Mucosa of descending colon (tissue), 3 donors: Measurements from ENCODE around the gene DVL1. TPM values are rescaled to one million over a fixed set of nuclear protein-coding genes. Genes with fewer than 3 reads are reported as not detected.
A peak's percentile ranks its signal among the peaks of the same experiment; 100 is the strongest.

Experiments
- ATAC-seq: fragments of 200-7000 bp; cut with Tn5 transposase; one replicate; pipeline ENCODE4 v1.9.1; 2020; ENCODE audit warnings: mild to moderate bottlenecking, moderate library complexity
- DNase-seq, 3 donors: peaks; one replicate each; pipeline ENCODE4 v3.0.0-alpha.2; 2020
- H3K36me3 ChIP-seq: fragments of 200-600 bp; one replicate; pipeline ENCODE4 v1.8.0; 2021; ENCODE audit warnings: low read depth, mild to moderate bottlenecking
- H3K4me1 ChIP-seq: fragments of 200-600 bp; one replicate; pipeline ENCODE4 v1.8.0; 2021; ENCODE audit warnings: low read depth, mild to moderate bottlenecking
- H3K4me3 ChIP-seq: fragments of 200-600 bp; one replicate; pipeline ENCODE4 v1.8.0; 2021; ENCODE audit warnings: mild to moderate bottlenecking
- H3K9me3 ChIP-seq: fragments of 200-600 bp; one replicate; pipeline ENCODE4 v1.8.0; 2021; ENCODE audit warnings: mild to moderate bottlenecking
- intact Hi-C, 2 donors: fragments of 100-400 bp; cut with DNase I in 1 of 2; cut with micrococcal nuclease in 1 of 2; formaldehyde crosslinking; loops; one replicate each; pipeline versions ENCODE4 v1.11.0 to v1.11.1; 2022; cut with DNase I, micrococcal nuclease
- total RNA-seq, 3 donors: library from RNA; stranded (reverse); fragmentation: NEBNext Ultra II Directional in 2 of 3; extraction: Animal tissue kit (Norgen Biotek cat#: 25700) in 2 of 3; gene quantifications; one replicate each; pipeline versions ENCODE4 v1.2.1 to v1.2.4, GENCODE V29; 2021 to 2023
- TF ChIP-seq, protein P1 (sequence below): fragments of 200-600 bp; IDR thresholded peaks from one replicate; pipeline ENCODE4 v1.8.0; 2022; ENCODE audit warnings: antibody characterized with exemption, mild to moderate bottlenecking
- donor health status: DM: no; HTN: no; CAD: no; lungs with moderate emphysema.
- donor health status: DM: no; HTN: no; CAD: no.
- donor health status: DM: no; HTN: yes; CAD: no.

DVL1 gene
- total RNA-seq, 3 donors from 2014 or later: 51.7 to 95.3 (median 73.1) TPM

DNA sequence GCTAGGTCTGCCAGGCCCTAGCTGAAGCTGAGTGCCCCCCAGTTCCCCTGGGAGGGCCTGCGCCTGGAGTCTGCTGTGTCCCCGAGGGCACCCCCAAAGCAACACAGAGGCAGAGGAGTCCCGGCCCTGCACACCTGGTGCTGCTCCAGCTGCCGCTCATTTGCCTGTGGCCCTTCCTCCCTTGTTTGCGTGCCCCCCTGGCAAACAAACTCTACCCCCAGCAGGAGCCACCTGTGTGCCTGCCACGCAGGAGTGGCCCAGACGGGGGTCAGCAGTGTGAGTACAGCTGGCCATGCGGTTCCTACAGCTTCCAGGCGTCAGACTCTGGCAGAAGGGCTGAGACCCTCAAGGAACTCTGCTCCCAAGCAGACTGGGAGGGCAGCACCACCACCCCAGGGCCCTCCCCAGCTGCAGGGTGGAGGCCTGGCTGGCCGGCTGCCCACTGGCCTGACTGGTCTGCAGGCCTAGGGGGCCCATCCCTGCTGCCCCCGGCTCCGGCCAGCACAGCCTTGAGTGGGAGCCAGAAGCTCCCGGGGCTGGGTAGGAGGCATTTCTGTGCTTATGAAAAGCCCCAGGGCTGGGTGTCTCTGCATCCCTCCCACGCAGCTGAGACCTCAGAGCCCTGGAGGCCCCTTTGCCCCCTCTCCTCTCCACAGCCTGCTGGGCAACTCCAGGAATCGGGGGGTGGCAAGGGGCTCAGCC, 18.7 kb downstream of the DVL1 start:
- intact Hi-C loops: no loop called here
- DNase-seq (no peak), ATAC-seq (peak; percentile 0)
- TF ChIP-seq, protein P1, sequence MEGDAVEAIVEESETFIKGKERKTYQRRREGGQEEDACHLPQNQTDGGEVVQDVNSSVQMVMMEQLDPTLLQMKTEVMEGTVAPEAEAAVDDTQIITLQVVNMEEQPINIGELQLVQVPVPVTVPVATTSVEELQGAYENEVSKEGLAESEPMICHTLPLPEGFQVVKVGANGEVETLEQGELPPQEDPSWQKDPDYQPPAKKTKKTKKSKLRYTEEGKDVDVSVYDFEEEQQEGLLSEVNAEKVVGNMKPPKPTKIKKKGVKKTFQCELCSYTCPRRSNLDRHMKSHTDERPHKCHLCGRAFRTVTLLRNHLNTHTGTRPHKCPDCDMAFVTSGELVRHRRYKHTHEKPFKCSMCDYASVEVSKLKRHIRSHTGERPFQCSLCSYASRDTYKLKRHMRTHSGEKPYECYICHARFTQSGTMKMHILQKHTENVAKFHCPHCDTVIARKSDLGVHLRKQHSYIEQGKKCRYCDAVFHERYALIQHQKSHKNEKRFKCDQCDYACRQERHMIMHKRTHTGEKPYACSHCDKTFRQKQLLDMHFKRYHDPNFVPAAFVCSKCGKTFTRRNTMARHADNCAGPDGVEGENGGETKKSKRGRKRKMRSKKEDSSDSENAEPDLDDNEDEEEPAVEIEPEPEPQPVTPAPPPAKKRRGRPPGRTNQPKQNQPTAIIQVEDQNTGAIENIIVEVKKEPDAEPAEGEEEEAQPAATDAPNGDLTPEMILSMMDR: no peak
- Histone ChIP-seq H3K9me3 (no peaks in the 10 kb centered on the region), H3K4me3 (no peak overlapping the region), H3K4me1 (peaks cover 34% of the 10 kb centered on the region), H3K36me3 (no peaks in the 10 kb centered on the region)

DNA sequence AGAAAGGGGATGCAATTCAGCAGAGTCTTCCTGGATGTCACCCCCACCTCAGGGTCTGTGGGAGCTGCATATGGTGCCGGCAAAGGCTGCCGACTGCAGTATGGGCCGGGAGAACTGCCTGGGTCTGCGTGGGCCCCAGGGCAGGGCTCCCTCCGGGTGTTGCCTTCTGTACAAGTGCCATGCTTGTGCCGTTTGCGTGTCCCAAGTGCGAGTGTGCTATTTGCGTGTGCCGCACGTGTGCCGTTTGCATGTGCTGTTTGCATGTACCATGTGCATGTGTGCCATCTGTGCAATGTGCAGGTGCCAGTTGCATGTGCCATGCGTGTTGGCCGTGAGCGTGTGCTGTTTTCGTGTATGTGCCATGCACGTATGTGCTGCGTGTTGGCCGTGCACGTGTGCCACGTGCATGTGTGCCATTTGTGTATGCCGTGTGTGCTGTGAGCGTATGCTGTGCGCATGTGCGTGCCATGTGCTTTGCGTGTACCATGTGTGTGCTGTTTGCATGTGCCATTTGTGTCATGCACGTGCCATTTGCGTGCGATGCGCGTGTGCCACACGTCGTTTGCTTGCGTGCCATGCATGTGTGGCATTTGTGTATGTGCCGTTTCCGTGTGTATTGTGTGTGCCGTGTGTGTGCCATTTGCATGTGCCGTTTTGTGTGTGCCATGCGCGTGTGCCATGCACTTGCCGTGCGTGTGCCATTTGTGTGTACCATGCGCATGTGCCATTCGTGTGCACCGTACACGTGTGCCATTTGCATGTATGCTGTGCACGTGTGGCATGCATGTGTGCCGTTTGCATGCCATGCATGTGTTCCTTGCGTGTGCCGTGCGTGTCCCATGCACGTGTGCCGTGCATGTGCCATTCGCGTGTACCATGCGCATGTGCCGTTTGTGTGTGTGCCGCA, 19.7 kb downstream of the DVL1 start:
- H3K36me3 ChIP-seq: no peaks in the 10 kb centered on the region
- DNase-seq: no peak
- no peak for ATAC-seq
- no peaks in the 10 kb centered on the region for H3K9me3 ChIP-seq
- intact Hi-C loops: no loop called here
- no peak overlapping the region for H3K4me3 ChIP-seq
- TF ChIP-seq, protein P1: no peak
- peaks cover 36% of the 10 kb centered on the region for H3K4me1 ChIP-seq

DNA sequence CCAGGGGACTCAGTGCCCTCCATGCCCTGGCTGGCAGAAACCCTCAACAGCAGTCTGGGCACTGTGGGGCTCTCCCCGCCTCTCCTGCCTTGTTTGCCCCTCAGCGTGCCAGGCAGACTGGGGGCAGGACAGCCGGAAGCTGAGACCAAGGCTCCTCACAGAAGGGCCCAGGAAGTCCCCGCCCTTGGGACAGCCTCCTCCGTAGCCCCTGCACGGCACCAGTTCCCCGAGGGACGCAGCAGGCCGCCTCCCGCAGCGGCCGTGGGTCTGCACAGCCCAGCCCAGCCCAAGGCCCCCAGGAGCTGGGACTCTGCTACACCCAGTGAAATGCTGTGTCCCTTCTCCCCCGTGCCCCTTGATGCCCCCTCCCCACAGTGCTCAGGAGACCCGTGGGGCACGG, 21.0 kb downstream of the DVL1 start:
- no peak overlapping the region for H3K4me3 ChIP-seq
- TF ChIP-seq, protein P1: no peak
- intact Hi-C loops: no loop called here
- H3K4me1 ChIP-seq: peaks cover 38% of the 10 kb centered on the region
- ATAC-seq: no peak
- peaks cover 3% of the 10 kb centered on the region for H3K36me3 ChIP-seq
- no peak for DNase-seq
- no peaks in the 10 kb centered on the region for H3K9me3 ChIP-seq

GRCh38 chr1:1327291-1327690, 21.9 kb downstream of the DVL1 start:
- Histone ChIP-seq H3K4me3 (no peak overlapping the region), H3K9me3 (no peaks in the 10 kb centered on the region), H3K4me1 (peaks cover 35% of the 10 kb centered on the region), H3K36me3 (peaks cover 3% of the 10 kb centered on the region)
- DNase-seq (no peak), ATAC-seq (no peak)
- TF ChIP-seq, protein P1: no peak
- intact Hi-C loops: no loop called here

GRCh38 chr1:1326075-1326605, 23.1 kb downstream of the DVL1 start:
- Histone ChIP-seq H3K4me3 (no peak overlapping the region), H3K36me3 (peaks cover 3% of the 10 kb centered on the region), H3K4me1 (peaks cover 30% of the 10 kb centered on the region), H3K9me3 (no peaks in the 10 kb centered on the region)
- DNase-seq (no peak), ATAC-seq (no peak)
- TF ChIP-seq, protein P1: no peak
- intact Hi-C loops: no loop called here
